ENCODE measurements around the gene PNCK. TPM values are rescaled to one million over a fixed set of nuclear protein-coding genes. Genes with fewer than 3 reads are reported as not detected.

PNCK gene
- total and polyA plus RNA-seq, 8 donors, result 0.28 to 0.99 (median 0.49) TPM; not detected in 3

- DNase-seq (peak in 2 of 6 donors; percentile 42 to 49), ATAC-seq (no peak), FAIRE-seq (no peak)
- Histone ChIP-seq H3K27me3 (peaks cover 0 to under 1% (median 0%) of the 10 kb centered on the region in 4 donors), H3K27ac (no peak overlapping the region), H3K36me3 (no peaks in the 10 kb centered on the region), H3K4me1 (no peaks in the 10 kb centered on the region), H3K9me3 (no peaks in the 10 kb centered on the region), H3K4me3 (no peak overlapping the region)
- intact Hi-C loops (cut with DNase I), result no loop called here
- WGBS, 2 donors, result 77 to 87% methylated on average over 10 to 12 of the region's 12 CpGs
- no peak for TF ChIP-seq CTCF (IDR thresholded peaks at IDR 0.05)
These were observed 44.9 kb downstream of the PNCK start for GRCh38 chrX:153628665-153629064.

GRCh38 chrX:153628129-153628528, 45.5 kb downstream of the PNCK start:
- no peaks in the 10 kb centered on the region for H3K4me1 ChIP-seq
- intact Hi-C loops (cut with DNase I), result no loop called here
- DNase-seq (no peak), FAIRE-seq (no peak), ATAC-seq (no peak)
- 94 to 96% methylated on average over 8 of the region's 8 CpGs for WGBS, 2 donors
- H3K27ac ChIP-seq, result no peak overlapping the region
- TF ChIP-seq CTCF (IDR thresholded peaks at IDR 0.05), result no peak
- H3K27me3 ChIP-seq, result peaks cover 0 to 3% (median 0%) of the 10 kb centered on the region in 4 donors
- H3K9me3 ChIP-seq, result no peaks in the 10 kb centered on the region
- H3K36me3 ChIP-seq, result no peaks in the 10 kb centered on the region
- no peak overlapping the region for H3K4me3 ChIP-seq

- 73 to 79% methylated on average over 15 of the region's 15 CpGs for WGBS, 2 donors
- no peak overlapping the region for H3K27ac ChIP-seq
- intact Hi-C loops (cut with DNase I), result no loop called here
- ATAC-seq (no peak), DNase-seq (peak in 2 of 6 donors; percentile 50 to 55), FAIRE-seq (no peak)
- no peaks in the 10 kb centered on the region for H3K4me1 ChIP-seq
- peaks cover 0 to 3% (median 0%) of the 10 kb centered on the region in 4 donors for H3K27me3 ChIP-seq
- no peak for TF ChIP-seq CTCF (IDR thresholded peaks at IDR 0.05)
- H3K4me3 ChIP-seq, result no peak overlapping the region
- H3K36me3 ChIP-seq, result no peaks in the 10 kb centered on the region
- no peaks in the 10 kb centered on the region for H3K9me3 ChIP-seq
These were observed 45.9 kb downstream of the PNCK start for GRCh38 chrX:153627675-153628111.

- ATAC-seq (no peak), DNase-seq (peak in 2 of 6 donors; percentile 53 to 58), FAIRE-seq (no peak)
- intact Hi-C loops (cut with DNase I), result no loop called here
- no peak overlapping the region for H3K27ac ChIP-seq
- H3K27me3 ChIP-seq, result peaks cover 0 to 3% (median 0%) of the 10 kb centered on the region in 4 donors
- H3K36me3 ChIP-seq, result no peaks in the 10 kb centered on the region
- no peaks in the 10 kb centered on the region for H3K9me3 ChIP-seq
- no peak for TF ChIP-seq CTCF (IDR thresholded peaks at IDR 0.05)
- WGBS, 2 donors, result 55 to 66% methylated on average over 33 of the region's 35 CpGs
- no peak overlapping the region for H3K4me3 ChIP-seq
- no peaks in the 10 kb centered on the region for H3K4me1 ChIP-seq
These were observed 46.5 kb downstream of the PNCK start for GRCh38 chrX:153626863-153627674.

Data from pancreas (tissue), 10 donors.